Raji (cell line): ENCODE data around the gene KLHL4.

ENCODE experiments used
- POLR2A ChIP-seq: IDR thresholded peaks from 2 replicates; pipeline ENCODE4 v1.6.1; 2011; ENCODE audit warnings: low read depth, low read length, control low read depth; ENCODE audit not compliant: insufficient read depth

KLHL4 gene, protein sequence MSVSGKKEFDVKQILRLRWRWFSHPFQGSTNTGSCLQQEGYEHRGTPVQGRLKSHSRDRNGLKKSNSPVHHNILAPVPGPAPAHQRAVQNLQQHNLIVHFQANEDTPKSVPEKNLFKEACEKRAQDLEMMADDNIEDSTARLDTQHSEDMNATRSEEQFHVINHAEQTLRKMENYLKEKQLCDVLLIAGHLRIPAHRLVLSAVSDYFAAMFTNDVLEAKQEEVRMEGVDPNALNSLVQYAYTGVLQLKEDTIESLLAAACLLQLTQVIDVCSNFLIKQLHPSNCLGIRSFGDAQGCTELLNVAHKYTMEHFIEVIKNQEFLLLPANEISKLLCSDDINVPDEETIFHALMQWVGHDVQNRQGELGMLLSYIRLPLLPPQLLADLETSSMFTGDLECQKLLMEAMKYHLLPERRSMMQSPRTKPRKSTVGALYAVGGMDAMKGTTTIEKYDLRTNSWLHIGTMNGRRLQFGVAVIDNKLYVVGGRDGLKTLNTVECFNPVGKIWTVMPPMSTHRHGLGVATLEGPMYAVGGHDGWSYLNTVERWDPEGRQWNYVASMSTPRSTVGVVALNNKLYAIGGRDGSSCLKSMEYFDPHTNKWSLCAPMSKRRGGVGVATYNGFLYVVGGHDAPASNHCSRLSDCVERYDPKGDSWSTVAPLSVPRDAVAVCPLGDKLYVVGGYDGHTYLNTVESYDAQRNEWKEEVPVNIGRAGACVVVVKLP

DNA sequence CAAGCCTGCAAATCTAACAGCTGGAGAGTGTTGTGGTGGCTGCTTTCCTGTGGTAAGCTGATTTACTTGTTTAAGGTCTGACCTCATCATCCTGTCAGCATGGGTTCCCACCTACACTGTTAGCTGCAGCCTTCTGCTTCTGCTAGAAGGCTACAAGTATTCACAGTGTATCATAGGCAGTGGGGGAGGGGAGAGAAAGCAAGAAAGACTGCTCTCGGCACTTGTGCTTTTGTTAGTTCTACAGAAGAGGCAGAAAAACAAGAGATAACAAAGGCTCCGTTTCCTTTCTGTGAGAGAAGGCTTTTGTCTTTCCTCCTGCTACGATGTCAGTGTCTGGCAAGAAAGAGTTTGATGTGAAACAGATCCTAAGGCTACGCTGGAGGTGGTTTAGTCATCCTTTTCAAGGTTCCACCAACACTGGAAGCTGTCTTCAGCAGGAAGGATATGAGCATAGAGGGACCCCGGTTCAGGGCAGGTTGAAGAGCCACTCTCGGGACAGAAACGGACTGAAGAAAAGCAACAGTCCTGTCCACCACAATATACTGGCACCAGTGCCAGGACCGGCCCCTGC lies at the start of gene KLHL4:
KLHL4 (plus strand) TSS at position 232 of the 571 bp plus-strand sequence; CDS start at position 324, 92 bp downstream.
- no peak for TF ChIP-seq POLR2A

DNA sequence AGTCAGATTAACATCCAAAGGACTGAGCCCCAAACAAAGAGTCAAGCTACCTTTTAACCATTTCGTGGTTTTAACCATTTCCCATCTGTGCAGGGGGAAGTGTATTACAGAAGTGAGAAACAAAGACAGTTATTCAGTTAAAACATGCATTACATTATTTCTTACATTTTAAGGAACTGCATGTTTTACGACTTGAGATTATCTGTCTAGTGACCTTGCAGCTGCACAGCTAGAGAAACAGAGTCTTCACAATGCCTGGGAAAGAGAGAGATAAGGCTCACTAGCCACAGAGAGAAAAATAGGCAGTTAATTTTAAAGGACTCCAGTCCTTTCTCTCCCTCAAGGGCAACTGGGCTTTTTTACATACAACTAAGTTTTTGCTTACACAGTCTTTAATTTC lies 48.7 kb upstream of the KLHL4 start:
- no peak for TF ChIP-seq POLR2A

DNA sequence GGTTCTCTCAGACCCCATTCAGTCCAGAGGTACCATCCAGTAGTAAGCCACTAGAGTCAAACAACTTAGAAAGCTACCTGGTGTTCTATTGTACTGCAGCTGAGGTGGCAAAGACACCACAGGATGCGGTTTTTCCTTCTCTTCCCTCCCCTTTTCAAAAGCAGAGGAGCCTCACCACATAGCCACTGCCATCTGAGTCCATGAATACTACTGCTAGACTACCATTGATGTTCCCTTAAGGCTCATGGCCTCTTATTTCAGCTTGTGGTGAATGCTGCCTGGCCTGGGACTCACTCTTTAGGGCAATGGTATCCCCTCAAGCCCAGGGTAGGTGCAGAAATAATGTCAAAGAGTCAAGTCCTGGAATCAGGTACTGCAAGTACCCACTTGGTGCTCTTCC lies 41.8 kb upstream of the KLHL4 start:
- TF ChIP-seq POLR2A, result no peak

DNA sequence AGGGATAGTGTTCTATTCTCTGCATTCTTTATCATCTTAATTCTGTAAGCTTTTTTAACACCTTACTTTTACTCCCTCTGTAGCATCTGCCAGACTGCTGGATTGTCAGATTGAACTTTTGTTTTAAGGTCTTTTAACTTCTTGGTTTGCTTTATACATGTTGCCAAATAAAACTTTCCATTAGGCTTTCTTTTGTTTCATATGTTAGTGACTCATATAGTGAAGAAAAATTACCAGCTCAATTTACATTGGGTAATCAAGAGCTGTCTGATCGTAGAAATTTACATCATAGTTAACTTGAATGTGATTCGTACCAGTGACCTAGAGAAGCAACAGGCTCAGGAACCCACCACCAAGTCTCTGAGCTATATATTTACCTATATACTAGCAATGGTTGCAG lies 28.5 kb upstream of the KLHL4 start:
- no peak for TF ChIP-seq POLR2A

DNA sequence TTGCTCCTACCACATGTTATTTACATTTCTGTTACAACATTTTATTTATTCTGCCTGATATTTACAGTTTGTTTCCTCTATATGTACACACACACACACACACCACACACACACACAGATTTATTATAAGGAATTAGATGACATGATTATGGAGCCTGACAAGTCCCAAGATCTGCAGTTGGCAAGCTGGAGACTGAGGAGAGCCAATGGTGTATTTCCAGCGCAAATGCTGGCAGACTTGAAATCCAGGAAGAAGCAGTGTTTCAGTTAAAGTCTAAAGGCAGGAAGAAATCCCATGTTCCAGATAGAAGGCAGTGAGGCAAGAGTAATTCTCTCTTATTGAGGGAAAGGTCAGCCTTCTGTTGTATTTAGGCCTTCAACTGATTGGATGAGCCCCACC lies 1.8 kb upstream of the KLHL4 start:
- no peak for TF ChIP-seq POLR2A

DNA sequence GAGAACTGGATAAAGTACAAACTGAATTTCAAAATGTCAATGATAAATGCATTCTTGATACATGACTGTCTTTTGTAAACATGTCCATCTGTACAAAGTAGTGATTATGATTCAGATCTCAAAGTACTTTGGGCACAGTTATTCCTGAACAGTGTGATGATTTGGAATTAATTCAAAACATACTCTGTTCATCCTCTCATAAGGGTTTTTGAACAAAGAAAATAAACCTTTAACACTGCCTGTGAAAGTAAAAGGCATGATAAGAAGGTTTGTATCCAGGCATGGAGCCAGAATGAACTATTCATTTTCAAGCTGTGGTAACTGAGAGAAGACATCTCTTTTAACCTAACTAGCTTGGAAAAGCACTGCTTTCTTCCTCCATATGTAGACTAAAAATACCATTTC lies 883 bp upstream of the KLHL4 start:
- TF ChIP-seq POLR2A, result no peak

DNA sequence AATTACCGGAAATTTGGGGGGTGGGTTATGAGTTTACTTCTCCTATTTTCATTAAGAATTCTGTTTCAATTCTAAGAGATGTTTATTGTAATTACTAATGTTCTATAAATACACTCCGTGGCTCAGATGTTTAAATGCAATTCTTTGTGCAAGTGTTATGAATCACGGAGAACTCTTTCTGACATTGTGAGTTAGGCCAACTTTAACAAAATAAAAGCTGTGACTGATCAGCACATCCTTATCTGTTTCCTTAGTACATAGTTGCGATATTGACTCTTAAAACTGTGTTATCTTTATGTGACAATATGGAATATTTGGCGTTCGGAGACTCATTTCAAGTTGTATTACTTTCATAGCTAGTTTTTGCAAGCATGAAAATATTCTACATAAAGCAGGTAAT lies 902 bp downstream of the KLHL4 start:
- TF ChIP-seq POLR2A, result no peak

DNA sequence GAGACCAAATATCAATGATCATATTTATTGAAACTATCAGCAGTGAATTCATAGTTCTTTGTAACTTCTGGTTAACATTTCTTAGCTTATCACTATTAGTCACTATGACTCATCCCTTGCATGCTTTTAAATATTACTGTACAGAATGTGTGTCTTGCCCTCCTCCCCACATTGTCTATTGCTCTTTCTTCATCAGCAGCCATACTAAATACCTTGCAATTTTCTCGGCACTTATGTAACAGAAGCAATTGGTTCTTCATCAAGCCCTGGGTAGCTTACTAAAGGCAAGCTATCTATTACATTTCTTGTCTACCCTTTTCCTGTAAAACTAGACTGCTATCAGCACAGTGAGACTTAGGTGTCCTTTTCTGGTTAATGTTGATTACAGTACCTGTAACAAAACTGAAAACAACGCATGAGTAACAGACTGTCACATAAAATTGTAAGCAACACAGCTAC lies 8.2 kb downstream of the KLHL4 start:
- TF ChIP-seq POLR2A, result no peak

DNA sequence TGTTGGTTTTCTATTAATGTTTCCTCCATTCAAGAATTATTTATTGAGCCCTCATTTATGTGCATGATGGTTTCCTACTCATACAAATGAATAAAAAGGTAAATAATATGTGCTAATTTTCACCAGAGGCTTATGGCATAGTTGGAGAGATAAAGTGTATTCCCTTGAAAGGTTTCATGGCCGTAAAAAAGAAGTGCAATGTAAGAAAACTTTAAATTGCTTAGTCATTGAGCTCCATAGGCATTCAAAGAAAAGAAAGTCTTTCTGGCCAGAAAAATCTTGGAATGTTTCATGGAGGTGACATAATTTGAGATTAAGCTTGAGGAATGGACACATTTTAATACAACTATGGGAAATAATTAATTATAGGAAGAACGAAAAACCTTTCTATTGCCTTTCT lies 8.7 kb downstream of the KLHL4 start:
- no peak for TF ChIP-seq POLR2A

DNA sequence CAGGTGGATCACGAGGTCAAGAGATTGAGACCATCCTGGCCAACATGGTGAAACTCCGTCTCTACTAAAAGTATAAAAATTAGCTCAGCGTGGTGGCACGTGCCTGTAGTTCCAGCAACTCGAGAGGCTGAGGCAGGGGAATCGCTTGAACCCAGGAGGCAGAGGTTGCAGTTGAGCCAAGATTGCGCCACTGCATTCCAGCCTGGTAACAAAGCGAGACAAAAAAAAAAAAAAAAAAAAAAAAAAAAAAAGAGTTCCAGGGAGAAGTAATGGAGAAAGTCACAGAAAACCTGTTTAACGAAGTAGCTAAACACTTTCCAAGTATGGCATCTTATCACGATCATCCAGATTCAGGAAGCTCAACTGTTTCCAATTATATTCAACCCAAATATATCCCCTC lies 10.9 kb downstream of the KLHL4 start:
- TF ChIP-seq POLR2A, result no peak

DNA sequence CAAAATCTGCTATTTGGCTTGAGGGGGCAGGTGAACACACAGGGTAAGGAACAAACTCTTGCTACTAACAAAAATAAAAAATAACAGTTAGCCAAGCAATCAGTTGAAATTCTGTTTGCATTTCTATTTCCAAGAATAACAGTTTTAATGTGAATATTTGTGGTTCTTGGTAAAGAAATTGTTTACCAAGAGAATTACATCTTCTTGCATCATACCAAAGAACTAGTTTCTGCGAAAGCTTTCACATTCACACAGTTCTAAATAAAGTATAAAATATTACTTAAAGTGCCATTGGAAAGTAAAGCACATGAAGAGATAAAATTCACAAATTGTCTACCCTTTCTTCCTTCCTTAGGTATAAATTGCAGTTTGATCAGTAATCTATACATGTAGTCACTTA lies 54.4 kb downstream of the KLHL4 start:
- TF ChIP-seq POLR2A, result no peak

DNA sequence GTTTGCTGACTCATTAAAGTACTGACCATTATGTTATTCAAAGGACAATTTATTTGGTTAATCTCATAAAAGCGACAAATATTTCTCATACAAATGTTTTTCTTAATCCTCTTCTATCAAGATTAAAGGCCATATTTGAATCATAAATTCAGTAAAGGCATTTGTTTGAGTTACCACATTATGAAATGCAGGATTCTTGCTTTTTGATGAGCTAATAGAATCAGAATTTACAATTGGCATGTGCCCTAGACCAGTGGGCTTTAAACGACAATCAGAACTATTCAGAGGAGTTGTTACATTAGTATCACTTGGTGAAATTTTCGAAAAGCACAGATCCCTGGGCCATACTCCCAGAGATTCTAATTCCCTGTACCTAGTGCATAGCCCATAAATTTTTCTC lies 55.3 kb downstream of the KLHL4 start:
- no peak for TF ChIP-seq POLR2A

DNA sequence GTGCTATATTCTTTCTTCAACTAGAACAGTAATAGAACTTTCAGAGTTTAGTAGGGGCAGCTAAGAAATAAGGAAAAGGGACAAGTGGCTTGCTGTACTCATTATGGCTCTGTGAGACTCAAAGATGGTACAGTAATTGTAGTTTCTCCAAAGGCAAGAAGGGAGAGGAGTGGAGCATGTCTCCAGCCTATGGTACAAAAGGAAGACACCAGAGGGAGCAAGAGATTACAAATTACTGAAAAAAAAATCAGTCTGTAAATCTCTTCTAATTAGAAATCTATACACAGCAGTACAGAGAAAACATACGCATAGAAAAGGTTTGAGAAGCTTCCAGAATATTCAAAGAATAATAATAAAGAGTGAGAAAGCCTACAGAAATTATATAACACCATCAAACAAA lies 61.4 kb downstream of the KLHL4 start:
- TF ChIP-seq POLR2A, result no peak

DNA sequence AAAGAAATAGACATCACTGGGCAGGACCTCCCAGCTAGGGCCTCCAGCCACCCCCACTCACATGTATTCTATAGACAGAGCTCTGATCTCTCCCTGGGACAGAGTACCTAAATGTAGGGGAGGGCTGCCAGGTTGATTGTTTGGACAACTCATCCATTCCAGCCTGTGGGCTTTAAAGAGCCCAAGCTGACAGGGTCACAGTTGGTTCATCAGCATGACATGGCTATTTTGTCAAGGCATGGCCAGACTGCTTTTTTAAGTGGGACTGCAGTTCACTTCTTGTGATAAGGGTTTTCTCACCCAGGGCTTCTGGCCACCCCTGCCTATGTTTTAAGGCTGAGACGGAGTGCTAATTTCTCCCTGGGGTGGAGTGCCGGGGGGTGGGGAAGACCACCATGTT lies 63.3 kb downstream of the KLHL4 start:
- TF ChIP-seq POLR2A, result no peak

DNA sequence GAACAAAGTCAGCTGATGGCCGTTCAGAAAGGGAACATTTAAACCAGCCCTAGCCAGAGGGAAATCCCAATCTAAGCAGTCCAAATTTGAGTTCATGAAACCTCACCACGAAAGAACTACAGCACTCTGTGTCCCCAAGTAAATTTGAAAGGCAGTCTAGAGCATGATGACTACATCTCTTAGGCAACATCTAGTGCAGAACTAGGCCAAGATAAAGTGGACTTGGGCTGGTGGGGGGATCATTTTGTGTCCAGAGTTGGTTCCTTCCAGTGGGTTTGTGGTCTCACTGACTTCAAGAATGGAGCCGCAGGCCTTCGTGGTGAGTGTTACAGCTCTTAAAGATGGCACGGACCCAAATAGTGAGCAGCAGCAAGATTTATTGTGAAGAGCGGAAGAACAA lies 64.9 kb downstream of the KLHL4 start:
- TF ChIP-seq POLR2A, result no peak

DNA sequence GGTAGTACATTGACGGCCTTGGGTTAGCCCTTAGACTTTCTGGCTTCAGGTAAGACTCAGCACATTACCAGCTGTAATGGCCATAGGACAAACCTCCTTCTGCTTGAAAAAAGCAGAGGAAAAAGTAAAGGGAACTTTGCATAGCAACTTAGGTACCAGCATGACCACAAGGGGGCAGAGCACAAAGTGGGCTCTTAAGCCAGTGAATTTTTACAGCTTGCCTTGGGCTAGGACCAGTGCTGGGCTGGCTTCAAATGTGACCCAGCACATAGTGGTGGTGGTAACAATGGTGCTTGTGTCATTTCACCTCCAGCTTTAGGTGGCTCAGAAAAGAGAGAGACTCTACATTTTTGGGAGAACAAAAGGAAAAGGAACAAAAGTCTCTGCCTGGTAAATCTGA lies 66.1 kb downstream of the KLHL4 start:
- no peak for TF ChIP-seq POLR2A
